Epidermal melanocyte (primary cell): ENCODE data around the gene ARHGAP45.

Experiments
- DNase-seq: peaks from one replicate; pipeline ENCODE4 v3.0.0; 2011; ENCODE audit warnings: low spot score; ENCODE audit not compliant: insufficient read length

Gene ARHGAP45

DNA sequence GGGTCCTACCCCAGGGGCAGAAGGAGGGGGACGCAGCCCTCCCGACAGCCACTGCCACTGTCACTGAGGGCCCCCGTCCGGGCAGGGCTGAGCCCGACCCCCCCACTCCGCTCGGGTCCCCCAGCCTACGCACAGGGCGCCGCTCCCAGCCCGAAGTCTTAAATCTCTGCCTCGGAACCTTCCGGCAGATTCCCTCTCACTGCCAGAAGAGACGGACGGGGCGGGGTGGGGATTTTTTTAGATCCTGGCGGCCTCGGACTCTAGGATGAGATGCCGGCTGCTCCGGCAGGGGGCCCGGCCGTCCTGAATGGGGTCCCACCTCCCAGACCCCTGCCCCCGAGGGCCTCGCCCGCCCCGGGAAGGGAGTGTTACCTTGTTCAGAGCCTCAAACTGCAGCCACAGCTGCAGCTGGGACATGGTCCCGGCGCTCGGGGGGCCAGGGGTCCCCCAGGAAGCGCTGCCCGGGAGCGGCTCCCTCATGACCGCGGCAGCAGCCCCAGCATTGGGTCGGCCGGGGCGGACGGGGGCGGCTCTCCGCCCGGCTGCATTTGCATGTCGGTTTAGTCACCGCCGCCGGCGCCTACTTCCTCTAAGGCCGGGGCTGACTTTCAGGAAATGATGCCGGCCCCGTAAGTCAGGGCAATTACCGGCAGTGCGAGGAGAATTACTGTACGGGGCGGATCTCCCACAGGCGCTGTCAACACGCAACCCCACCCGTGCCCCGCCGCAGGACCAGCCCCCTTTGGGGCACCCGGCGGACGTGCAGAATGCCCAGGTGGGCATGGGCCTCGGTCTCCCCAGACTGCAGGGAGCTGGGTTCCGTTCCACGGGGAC lies 65.0 kb downstream of the ARHGAP45 start:
- peak; percentile 73 for DNase-seq

DNA sequence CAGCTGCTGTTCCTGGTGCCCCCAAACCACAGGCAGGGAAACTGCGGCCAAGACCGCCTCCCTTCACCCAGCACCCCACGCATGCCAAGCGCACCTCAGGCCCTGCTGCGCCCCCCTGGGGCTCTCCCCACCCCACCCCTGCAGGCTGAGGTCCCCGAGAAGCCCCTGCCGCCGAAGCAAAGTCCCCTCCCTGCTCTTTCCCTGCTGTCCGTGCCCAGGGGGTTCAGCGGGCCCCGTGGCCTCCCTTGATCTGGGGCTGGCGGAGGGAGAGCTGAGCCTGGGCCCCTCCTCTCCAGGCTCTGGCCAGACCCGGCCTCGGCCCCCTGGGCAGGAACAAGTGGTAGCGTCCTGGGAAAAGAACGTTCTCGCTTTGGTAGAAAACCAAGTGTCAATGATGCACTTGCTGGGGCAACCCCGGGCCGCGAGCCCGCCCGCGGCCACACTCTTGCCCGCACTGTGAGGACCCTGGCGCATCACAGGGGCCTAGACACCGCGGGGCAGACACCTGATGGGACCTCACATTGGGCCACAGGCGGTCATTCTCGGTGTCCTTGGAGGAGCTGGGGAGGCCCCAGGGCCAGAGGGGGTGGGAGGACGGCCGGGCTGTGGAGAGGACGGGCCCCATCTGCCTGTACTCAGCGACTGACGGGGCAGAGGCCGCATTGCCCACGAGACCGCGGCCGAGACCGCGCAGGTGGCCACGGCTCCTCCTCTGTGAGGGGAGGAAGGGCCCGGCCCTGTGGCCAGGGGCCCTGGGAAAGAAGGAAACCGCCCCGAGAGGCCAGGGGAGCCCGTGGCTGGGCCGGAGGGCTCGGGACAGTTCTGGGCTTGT lies 65.8 kb downstream of the ARHGAP45 start:
- no peak for DNase-seq

DNA sequence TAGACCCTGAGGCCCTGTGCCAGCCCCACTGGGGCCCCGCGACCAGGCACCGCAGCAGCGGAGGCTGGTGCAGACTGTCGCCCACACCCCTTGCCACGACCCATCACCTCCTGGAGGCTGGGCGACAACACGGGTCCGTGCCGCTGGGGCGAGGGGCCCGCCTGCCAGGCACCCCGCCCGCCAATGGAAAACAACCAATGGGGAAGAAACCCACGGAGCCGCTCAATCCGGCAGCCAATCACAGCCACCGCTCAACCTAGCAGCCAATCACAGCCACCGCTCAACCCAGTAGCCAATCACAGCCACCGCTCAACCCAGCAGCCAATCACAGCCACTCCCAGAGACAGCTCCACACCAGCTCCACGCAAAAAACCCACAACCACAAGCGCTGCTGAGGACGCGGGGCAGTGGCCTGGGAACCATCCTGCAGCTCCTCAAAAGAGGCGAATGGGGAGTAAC lies 66.5 kb downstream of the ARHGAP45 start:
- DNase-seq = no peak

DNA sequence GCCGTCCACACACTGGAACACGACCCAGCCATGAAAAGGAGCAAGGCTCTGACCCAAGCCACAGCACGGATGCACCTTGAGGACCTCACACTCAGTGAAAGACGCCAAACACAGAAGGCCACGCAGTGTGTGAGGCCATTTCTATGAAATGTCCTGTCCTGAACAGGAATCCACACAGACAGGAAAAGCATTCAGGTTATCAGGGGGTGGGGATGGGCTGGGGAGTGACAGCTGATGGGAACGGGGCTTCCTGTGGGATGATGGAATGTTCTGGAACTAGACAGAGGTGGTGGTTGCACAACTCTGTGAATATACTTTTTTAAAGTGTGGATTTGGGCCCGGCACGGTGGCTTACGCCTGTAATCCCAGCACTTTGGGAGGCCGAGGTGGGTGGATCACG lies 67.5 kb downstream of the ARHGAP45 start:
- DNase-seq = no peak

DNA sequence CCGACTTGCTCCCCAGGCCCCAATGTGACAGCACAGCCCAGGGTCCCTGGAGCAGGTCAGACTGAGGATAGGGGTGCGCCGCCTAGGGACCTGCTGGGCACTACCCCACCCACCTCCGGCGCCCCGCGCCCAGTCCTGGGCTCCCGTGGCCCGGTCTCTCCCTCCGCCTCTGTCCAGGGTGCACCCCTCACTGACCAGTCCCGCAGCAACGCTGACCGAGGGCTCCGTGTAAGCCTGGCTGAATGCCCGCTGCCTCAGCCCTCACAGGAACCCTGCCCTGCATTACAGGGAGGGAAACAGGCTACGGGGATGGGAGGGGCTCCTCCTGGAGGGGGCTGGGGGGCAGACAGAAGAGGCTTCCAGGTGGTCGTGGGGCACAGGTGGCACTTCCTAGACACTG lies 68.5 kb downstream of the ARHGAP45 start:
- DNase-seq = no peak

DNA sequence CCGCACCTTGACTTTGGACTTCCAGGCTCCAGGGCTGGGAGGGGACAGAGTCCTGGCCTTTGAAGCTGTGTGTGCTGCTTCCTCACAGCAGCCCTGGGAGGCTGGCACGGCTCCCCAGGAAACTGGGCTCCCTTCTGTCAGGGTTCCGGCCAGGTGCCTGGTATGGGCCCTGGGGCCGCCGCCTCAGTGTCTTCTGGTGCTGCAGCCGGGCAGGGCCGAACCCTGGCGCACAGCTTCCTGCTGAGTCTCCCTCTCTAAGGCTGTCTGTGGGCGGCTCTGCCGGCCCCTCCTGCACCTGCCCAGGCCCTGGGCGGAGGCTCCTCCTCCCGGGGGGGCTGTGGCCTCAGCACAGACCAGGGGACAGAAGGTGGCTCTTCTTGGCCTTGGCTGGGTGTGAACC lies 69.2 kb downstream of the ARHGAP45 start:
- no peak for DNase-seq
